HG03196 (cell line): Measurements from ENCODE around the gene SCFD1.
"Not testable (repeated sequence)": the region's sequence is repeated elsewhere in the genome, so short reads cannot be mapped to it uniquely, and the experiment has no call there.

Experiments used
- ATAC-seq: cut with Tn5 transposase; IDR thresholded peaks from one replicate; pipeline ENCODE4 v1.9.1; 2021; ENCODE audit not compliant: unreplicated experiment

Gene SCFD1, protein sequence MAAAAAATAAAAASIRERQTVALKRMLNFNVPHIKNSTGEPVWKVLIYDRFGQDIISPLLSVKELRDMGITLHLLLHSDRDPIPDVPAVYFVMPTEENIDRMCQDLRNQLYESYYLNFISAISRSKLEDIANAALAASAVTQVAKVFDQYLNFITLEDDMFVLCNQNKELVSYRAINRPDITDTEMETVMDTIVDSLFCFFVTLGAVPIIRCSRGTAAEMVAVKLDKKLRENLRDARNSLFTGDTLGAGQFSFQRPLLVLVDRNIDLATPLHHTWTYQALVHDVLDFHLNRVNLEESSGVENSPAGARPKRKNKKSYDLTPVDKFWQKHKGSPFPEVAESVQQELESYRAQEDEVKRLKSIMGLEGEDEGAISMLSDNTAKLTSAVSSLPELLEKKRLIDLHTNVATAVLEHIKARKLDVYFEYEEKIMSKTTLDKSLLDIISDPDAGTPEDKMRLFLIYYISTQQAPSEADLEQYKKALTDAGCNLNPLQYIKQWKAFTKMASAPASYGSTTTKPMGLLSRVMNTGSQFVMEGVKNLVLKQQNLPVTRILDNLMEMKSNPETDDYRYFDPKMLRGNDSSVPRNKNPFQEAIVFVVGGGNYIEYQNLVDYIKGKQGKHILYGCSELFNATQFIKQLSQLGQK

DNA sequence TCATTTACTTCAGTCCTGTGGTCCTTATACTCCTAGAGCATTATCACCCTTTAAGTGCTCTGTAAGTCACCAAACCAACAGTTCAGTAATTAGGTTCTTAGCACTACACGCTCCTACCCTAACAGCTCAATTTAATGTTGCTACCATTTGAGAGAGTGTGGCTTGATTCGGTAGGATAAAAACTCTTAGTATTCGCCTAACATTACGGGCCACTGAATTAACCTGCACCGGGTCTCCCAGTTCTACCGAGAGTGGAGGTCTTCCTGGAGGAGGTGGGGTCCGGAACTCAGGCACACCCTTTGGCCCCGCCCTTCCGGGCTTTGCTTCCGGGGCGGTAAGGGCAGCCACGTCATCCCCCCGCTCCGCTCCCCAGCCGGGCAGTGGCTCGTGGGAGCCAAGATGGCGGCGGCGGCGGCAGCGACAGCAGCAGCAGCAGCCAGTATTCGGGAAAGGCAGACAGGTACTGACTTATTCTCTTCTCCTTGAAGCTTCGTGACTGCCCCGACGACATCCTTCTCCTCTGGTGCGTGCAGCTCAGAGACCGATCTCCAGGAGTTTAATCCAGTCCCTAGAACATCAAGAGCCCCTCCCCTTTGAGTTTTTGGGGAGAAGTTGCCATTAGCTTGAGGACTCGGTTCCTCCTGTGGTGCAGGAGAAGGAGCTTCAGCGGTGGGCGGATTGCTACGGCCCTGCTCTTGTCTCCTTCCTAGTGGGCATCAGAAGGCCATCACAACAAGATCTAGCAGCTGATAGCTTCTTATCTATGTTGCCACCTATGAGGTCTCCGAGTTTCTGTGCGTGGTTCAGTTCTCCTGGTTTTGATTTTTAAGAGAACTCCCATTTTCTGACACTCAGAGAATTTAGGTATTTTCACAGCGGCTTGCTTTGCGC is at the start of gene SCFD1:
Gene SCFD1, plus strand, starts transcription at position 380 of the 891 bp plus-strand sequence. Its CDS starts 20 bp downstream, at position 400.
- ATAC-seq = peak; percentile 95

DNA sequence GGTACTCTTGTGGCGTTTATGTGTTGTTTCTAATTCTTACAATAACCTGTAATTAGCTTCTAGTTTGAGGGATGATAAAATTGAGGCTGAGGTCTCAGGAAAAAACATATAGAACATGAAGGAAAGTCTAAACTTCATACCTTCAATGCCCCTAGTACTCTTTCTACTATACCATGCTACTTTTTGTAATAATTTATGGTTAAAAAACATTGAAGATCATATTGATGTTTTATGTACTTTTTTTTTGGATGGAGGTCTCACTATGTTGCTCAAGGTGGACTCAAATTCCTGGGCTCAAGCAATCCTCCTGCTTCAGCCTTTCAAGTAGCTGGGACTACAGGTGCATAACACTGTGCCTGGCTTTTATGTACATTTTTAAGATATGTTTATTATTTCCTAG is 49.3 kb upstream of the SCFD1 start:
- no peak for ATAC-seq

DNA sequence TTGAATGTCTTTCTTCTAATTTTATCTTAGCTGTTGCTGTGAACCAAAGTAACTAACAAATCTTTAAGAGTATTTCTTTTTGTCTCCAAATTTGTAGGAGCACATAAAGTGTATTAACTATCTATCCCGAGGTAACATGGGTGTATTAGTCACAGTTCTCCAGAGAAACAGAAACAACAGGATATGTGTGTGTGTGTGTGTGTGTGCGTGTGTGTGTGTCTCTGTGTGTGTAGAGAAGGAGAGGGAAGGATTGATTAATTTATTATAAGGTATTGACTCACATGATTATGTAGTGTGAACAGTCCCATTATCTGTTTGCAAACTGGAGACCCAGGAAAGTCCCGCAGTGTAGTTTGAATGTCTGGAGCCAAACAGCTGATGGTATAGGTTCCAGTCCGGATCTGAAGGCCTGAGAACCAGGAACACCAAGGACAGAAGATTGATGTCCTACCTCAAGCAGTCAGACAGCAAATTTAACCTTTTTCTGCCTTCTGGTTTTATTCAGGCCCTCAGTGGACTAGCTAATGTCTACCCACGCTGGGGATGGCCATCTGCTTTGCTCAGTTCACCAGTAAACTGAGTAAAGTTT is 48.8 kb upstream of the SCFD1 start:
- no peak for ATAC-seq

DNA sequence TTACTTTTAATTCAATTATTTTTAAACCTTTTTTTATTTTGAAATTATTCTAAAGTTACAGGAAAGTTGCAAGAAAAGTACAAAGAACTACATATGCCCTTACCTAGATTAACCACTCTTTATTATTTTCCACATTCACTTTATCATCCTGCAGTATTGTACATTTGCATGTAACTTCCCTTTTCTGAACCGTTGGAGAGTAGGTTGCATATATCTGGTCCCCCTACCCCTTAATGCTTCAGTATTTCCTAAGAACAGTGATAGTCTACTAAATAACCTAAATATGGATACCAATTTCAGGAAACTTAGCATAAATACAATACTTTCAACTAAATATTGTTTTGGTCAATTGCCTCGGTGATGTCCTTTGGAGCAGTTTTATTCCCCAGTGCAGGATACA is 48.2 kb upstream of the SCFD1 start:
- no peak for ATAC-seq

DNA sequence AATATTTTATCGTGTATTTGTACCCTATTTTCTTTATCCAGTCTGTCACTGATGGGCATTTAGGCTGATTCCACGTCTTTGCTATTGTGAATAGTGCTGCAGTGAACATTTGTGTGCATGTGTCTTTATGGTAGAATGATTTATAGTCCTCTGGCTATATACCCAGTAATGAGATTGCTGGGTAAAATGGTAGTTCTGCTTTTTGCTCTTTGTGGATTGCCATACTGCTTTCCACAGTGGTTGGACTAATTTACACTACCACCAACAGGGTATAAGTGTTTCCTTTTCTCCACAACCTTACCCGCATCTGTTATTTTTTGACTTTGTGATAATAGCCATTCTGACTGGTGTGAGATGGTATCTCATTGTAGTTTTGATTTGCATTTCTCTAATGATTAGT is 47.3 kb upstream of the SCFD1 start:
- ATAC-seq = not testable (repeated sequence)

DNA sequence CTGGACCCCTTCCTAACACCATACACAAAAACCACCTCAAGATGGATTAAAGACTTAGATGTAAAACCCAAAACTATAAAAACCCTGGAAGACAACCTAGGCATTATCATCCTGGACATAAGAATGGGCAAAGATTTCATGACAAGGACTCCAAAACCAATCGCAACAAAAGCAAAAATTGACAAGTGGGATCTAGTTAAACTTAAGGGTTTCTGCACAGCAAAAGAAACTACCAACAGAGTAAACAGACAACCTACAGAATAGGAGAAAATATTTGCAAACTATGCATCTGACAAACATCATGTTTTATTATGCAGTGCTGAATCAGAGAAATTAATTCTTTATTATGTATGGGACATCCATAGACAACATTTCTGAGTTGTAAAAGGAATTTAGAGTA is 45.8 kb upstream of the SCFD1 start:
- not testable (repeated sequence) for ATAC-seq

DNA sequence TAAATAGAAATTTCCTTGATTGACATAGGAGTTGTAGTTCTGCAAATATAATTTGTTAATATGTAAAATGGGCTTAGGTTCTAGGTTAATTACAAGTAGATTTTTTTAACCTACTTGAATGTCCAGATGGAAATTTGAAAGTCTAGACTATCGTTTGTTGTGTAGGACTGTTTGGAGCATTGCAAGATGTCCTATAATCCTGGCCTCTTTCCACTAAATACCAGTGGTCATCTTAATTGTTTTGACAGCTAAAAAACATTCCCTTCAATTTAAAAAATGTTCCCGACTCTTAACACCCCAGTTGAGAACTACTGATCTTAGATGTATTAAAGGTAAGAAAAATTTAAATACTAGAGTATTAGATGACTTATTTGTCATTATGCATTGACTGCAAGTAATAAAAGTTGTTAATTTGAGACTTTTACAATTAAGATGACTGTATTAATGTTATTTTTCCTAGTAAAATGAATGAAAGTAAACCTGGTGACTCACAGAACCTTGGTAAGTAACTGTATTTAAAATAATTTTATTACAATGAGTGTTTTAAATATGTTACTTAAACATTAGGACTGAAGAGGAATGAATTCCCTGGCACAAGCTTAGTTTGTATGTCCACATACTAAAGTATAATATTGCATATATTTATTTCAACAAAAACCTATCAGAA is 41.4 kb upstream of the SCFD1 start:
- no peak for ATAC-seq

DNA sequence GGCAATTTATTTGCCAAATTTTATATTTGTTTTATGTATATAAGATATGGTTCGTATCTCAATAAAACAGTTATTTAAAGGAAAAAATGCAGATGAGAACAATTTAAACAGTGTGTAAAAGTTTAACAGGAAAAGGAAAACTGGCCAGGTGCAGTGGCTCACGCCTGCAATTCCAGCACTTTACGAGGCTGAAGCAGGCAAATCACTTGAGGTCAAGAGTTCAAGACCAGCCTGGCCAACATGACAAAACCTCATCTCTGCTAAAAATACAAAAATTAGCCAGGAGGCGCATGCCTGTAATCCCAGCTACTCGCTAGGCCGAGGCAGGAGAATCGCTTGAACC is 40.9 kb upstream of the SCFD1 start:
- no peak for ATAC-seq

DNA sequence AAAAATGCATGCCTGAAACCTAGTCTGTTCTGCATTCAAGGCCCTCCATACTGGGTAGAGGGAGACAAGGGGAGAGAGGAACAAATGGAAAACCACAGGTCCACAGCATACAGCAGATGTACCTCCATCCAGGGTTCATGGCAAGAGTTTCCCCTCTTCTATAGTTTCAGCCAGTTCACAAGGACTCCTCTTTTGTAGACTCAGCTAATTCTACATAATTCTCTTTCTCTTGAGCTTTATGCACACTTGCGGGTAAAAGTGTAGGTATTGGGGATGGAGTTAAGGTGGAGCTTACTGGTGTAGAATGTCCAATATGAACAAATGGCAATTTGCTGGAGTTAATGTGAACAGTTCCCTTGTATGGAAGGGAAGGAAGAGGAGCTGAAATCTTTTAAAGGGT is 39.7 kb upstream of the SCFD1 start:
- ATAC-seq = no peak

DNA sequence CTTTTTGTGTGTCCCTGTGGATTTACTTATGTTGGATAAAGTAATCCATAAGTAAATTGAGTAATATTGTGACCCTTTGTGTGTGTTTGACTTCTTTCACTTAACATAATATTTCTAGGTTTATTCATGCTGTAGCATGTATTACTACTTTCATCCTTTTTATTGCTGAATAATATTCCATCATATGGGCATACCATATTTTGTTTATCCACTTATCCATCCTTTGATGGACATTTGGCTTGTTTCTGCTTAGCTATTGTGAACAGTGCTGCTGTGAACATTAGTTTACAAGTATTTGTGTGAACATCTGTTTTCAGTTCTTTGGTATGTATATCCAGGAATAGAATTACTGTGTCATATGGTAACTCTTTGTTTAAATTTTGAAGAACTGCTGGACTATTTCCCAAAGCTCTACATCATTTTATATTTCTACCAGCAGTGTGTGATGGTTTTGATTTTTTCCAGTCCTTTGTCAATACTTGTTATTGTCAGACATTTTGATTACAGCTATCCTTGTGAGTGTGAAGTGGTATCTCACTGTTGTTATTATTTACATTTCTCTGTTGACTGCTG is 38.0 kb upstream of the SCFD1 start:
- ATAC-seq = no peak

DNA sequence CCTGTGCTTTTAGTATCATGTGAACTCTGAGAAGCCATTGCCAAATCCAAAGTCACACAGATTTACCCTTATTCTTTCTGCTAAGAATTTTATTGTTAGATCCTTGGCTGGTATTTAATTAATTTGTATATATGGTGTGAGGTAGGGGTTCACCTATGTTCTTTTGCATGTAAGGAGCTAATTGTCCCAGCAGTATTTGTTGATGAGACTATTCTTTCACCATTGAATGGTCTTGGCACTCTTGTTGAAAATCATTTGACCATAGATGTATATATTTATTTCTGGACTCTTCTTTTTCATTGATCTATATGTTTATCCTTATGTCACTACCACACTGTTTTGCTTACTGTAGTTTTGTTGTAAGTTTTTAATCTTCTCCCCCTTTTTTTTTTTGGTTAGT is 36.9 kb upstream of the SCFD1 start:
- no peak for ATAC-seq

DNA sequence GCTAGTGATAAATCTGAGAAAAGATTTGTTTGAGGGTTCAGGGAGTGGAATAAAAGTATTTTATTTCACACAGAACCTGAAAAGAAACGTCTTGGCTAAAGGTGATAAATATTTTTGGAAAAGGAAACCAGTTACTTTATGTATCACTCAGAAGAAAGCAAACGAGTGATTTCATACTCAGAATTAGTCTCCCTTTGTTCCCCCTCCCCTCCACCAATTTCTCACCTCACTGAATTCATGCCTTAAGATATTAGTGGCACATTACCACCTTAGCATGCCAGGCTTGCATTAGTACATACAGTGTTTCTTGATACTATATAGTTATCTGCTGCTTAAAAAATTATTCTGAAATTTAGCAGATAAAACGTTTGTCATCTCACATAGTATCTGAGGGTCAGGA is 35.0 kb upstream of the SCFD1 start:
- no peak for ATAC-seq

DNA sequence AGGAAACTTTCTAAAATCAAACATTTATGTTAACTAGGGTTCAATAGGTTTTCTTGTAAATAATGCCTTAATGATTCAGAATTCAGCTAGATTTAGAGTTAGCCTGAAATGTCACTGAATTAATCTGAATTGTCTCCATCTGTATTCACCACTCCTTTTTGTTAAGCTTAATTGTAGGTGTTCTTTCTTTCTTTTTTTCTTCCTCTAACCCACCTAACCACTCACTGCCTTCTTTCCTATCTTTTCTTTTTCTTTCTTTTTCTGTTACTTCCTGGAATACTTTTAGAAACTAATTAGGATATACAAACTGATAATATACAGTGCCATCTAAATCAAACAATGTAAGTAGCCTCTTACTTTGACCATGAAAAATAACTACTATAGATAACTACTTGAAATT is 33.2 kb upstream of the SCFD1 start:
- ATAC-seq = no peak

DNA sequence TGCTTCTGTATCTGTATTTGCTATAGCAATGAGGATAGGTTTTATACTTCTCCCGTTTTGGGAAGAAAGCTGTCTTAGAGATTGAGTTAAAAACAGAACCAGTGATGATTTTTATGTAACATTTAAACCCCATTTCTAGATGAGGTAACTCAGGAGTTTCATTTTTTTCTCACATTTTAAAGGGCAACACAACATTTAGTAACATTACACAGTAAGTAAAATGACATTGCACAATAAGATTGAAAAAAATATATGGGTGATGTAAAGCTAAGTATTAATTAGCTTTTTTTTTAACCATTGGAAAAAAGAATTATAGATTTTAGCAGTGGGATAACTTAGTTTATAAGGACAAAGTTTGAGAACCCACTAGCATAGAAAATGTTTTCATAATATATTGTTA is 25.2 kb upstream of the SCFD1 start:
- ATAC-seq = no peak

DNA sequence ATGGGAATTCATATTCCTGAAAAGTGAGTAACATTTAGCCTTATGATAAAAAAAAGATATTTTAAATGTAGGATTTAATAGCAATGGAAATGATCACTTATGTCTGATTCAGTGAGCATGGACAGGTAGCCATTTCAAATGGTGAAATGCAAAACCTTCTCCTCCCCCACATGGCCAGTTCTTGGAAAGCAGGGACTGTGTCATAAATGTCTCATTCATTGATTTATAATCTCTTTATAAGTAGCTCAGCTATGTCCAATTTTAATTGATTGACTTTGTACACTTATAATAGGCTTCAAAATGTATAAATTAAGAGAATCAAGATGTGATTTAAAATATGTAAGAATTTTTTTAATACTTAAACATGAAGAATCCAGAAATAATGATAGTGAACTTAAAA is 24.6 kb upstream of the SCFD1 start:
- no peak for ATAC-seq

DNA sequence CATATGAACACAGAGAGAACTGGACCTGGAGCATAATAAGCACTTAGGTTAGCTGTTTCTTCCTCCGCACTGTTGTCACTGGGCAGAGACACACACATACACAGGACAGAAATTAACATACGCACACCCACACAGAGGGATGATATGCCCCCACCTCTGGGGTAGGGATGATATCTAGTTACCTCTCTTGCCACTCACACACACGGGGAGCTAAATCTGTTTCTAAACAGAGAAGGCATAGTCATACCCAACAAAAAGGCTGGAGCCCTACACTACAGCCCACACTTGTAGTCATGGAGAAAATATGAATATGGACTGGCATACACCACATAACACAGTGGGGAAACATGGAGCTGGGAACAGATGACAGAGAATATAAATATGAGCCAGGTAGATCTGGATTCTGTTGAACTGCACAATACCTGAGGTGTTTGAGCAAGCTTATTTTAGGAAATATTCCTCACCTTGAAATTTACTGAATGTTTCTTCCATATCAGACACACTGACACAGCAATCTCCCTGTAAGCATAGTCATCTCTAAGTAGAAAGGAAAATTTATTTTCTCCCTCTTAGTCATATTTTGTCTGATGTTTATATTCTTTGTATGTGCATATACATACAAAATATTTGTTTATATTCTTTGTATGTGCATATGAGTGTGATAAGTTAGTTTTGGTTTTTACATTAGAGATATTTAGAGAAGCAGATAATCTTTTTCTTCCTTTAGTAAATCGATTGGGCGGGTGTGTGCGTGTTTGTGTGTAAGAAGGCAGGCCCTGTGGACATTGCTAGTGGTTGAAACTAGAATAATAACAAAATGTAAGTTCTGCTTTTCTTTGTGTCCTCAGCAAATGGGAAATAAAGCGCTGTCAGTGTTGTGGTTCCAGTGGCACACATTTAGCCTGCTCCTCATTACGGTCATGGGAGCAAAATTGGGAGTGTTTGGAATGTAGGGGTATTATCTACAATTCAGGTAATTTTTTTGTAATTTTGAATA is 20.9 kb upstream of the SCFD1 start:
- no peak for ATAC-seq

DNA sequence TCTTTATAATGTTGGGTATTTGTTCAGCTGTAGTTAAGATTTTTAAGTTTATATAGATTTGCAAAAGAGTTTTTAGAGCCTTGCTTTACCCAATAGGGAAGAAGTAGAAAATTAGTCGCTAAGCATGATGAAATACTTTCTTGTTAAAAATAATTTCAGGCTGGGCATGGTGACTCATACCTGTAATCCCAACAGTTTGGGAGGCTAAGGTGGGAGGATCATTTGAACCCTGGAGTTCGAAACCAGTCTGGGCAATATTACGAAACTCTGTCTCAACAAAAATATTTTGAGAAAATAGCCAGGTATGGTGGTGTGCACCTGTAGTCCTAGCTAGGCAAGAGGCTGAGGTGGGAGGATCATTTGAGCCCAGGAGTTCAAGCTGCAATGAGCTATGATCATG is 18.7 kb upstream of the SCFD1 start:
- no peak for ATAC-seq

DNA sequence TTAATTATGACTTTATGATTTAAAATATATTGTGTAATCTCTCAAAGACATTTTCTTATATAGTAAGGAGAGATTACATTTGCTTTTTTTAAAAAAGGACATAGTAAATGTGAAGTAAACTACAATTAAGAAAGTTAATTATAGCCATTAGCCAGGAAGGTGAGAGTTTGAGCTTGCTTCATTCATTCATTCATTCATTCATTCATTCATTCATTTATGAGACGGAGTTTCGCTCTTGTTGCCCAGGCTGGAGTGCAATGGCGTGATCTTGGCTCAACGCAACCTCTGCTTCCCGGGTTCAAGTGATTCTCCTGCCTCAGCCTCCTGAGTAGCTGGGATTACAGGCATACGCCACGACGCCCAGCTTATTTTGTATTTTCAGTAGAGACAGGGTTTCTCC is 17.4 kb upstream of the SCFD1 start:
- not testable (repeated sequence) for ATAC-seq

DNA sequence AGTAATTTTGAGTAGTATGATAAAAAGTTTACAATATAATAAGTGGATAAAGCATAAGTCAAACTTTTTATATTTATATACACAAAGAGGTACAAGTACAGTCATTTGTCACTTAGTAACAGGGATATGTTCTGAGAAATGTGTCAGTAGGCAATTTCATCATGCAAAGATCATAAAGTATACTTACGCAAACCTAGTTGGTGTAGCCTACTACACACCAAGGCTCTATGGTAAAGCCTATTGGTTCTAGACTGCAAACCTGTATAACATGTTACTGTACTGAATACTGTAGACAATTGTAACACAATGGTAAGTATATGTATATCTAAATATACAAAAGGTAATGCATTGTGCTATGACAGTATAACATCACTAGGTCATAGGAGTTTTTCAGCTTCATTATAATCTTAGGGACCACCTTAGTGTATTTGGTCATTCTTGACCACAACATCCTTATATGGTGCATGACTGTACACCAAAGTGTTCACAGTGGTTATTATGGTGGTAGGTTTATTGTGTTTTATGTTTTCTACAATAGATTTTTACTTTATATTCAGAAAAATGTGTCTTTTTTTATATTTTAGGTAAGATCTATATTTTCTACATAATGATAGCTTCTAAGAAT is 14.9 kb upstream of the SCFD1 start:
- no peak for ATAC-seq
